Peyer's patch (tissue), 4 donors: ENCODE measurements around the gene TCIRG1. TPM values are rescaled to one million over a fixed set of nuclear protein-coding genes. Genes with fewer than 3 reads are reported as not detected.
A peak's percentile ranks its signal among the peaks of the same experiment; 100 is the strongest.

Experiments used
- DNase-seq, 3 donors: peaks; one replicate each; pipeline ENCODE4 v3.0.0-alpha.2; 2017 to 2019
- H3K27ac ChIP-seq, 4 donors: fragments of 200-600 bp; sonication (generic); one replicate each; pipeline ENCODE4 v1.5.1; 2016 to 2019
- H3K27me3 ChIP-seq, 2 donors: fragments of 200-600 bp; sonication (generic); one replicate each; pipeline ENCODE4 v1.5.1; 2019
- H3K36me3 ChIP-seq, 3 donors: fragments of 200-600 bp; sonication (generic); one replicate each; pipeline ENCODE4 v1.5.1; 2016 to 2019
- H3K4me1 ChIP-seq, 4 donors: fragments of 200-600 bp; sonication (generic); one replicate each; pipeline ENCODE4 v1.5.1; 2016 to 2019
- H3K4me3 ChIP-seq, 4 donors: fragments of 200-600 bp; sonication (generic); 1 replicate in 3 of 4; 2 replicates in 1 of 4; pipeline ENCODE4 v1.5.1; 2016 to 2019; ENCODE audit warnings: mild to moderate bottlenecking in 1 of 4
- H3K9me3 ChIP-seq, 4 donors: fragments of 200-600 bp; sonication (generic); one replicate each; pipeline ENCODE4 v1.5.1; 2016 to 2019; ENCODE audit warnings: mild to moderate bottlenecking in 1 of 4
- CTCF ChIP-seq, 6 experiments: fragments of 450-650 bp in 4 of 6; fragments of 200-600 bp in 2 of 6; sonication (generic) in 1 of 6; IDR thresholded peaks; one replicate each; pipeline ENCODE4 v1.5.1; 2017 to 2019; ENCODE audit warnings: antibody characterized with exemption in 6 of 6, mild to moderate bottlenecking in 3 of 6, moderate library complexity in 1 of 6
- POLR2A ChIP-seq, 2 donors: fragments of 450-650 bp; IDR thresholded peaks; one replicate each; pipeline ENCODE4 v1.5.1; 2017; ENCODE audit warnings: antibody characterized with exemption in 2 of 2, mild to moderate bottlenecking in 2 of 2, moderate library complexity in 2 of 2
- total RNA-seq, 4 donors: library from RNA; depleted of rRNA; stranded (reverse); fragments of >200 nt; gene quantifications; one replicate each; pipeline ENCODE4 v1.1.0, GENCODE V29; 2016

The TCIRG1 gene
- total RNA-seq, 4 donors from 2014 or later = 239 to 586 (median 464) TPM

- Histone ChIP-seq H3K4me3 (no peak overlapping the region), H3K27me3 (no peaks in the 10 kb centered on the region), H3K36me3 (no peaks in the 10 kb centered on the region), H3K9me3 (no peaks in the 10 kb centered on the region), H3K4me1 (peaks cover 8 to 59% (median 28%) of the 10 kb centered on the region in 4 donors), H3K27ac (peak overlapping the region in 1 of 4 donors; percentile 34)
- TF ChIP-seq CTCF (IDR thresholded peaks at IDR 0.05) (no peak), POLR2A (IDR thresholded peaks at IDR 0.05) (no peak)
- peak in 2 of 3 donors; percentile 22 to 46 for DNase-seq
Observed at GRCh38 chr11:68006606-68007166, 32.1 kb upstream of the TCIRG1 start.

GRCh38 chr11:68007498-68008380 is 31.1 kb upstream of the TCIRG1 start:
- DNase-seq = peak in 2 of 3 donors; percentile 26 to 48
- H3K27ac ChIP-seq = peak overlapping the region; percentile 43 to 98 (median 90)
- TF ChIP-seq POLR2A (IDR thresholded peaks at IDR 0.05) = no peak
- H3K4me3 ChIP-seq = no peak overlapping the region
- H3K4me1 ChIP-seq = peaks cover 8 to 60% (median 24%) of the 10 kb centered on the region in 4 donors
- no peaks in the 10 kb centered on the region for H3K36me3 ChIP-seq
- H3K27me3 ChIP-seq = no peaks in the 10 kb centered on the region
- H3K9me3 ChIP-seq = no peaks in the 10 kb centered on the region

GRCh38 chr11:68008381-68009337 is 30.2 kb upstream of the TCIRG1 start:
- Histone ChIP-seq H3K4me3 (peak overlapping the region in 2 of 4 donors; percentile 38 to 48), H3K27me3 (no peaks in the 10 kb centered on the region), H3K9me3 (no peaks in the 10 kb centered on the region), H3K27ac (peak overlapping the region; percentile 43 to 98 (median 90)), H3K36me3 (no peaks in the 10 kb centered on the region), H3K4me1 (peaks cover 8 to 56% (median 24%) of the 10 kb centered on the region in 4 donors)
- no peak for TF ChIP-seq POLR2A (IDR thresholded peaks at IDR 0.05)
- no peak for TF ChIP-seq CTCF (IDR thresholded peaks at IDR 0.05)
- peak; percentile 79 to 85 (median 79) for DNase-seq

- TF ChIP-seq CTCF (IDR thresholded peaks at IDR 0.05) = peak in 2 of 6 experiments; percentile 21 to 23
- TF ChIP-seq POLR2A (IDR thresholded peaks at IDR 0.05) = no peak
- H3K27ac ChIP-seq = peak overlapping the region; percentile 65 to 98 (median 90)
- no peaks in the 10 kb centered on the region for H3K36me3 ChIP-seq
- H3K4me1 ChIP-seq = peaks cover 8 to 60% (median 20%) of the 10 kb centered on the region in 4 donors
- peak in 2 of 3 donors; percentile 57 to 73 for DNase-seq
- H3K4me3 ChIP-seq = peak overlapping the region in 2 of 4 donors; percentile 48
- H3K27me3 ChIP-seq = no peaks in the 10 kb centered on the region
- H3K9me3 ChIP-seq = no peaks in the 10 kb centered on the region
Observed at GRCh38 chr11:68009391-68010089, 29.3 kb upstream of the TCIRG1 start.

- Histone ChIP-seq H3K9me3 (no peaks in the 10 kb centered on the region), H3K4me1 (peaks cover 11 to 64% (median 19%) of the 10 kb centered on the region in 4 donors), H3K27me3 (no peaks in the 10 kb centered on the region), H3K4me3 (peak within 1 kb of the TSS in 3 of 4 donors; percentile 23 to 48 (median 48)), H3K36me3 (no peaks in the 10 kb centered on the region), H3K27ac (peak within 1 kb of the TSS; percentile 65 to 98 (median 90))
- DNase-seq = peak; percentile 62 to 94 (median 92)
- peak; percentile 63 to 80 for TF ChIP-seq POLR2A (IDR thresholded peaks at IDR 0.05)
- peak in 2 of 6 experiments; percentile 9 to 20 for TF ChIP-seq CTCF (IDR thresholded peaks at IDR 0.05)
Observed at GRCh38 chr11:68010090-68011041, 28.5 kb upstream of the TCIRG1 start, which contains the start of gene ALDH3B1. ALDH3B1 (plus strand) TSS chr11:68010327; CDS start chr11:68015298, 4,971 bp downstream.
